H1 (cell line): ENCODE measurements around the gene FITM1. TPM values are rescaled to one million over a fixed set of nuclear protein-coding genes. Genes with fewer than 3 reads are reported as not detected.
A peak's percentile ranks its signal among the peaks of the same experiment; 100 is the strongest.

Experiments used
- CTCF ChIA-PET: fragments of 300-600 bp; sonication (Branson Sonifier 250); formaldehyde crosslinking; loops from one replicate; lab custom pipeline; 2021; ENCODE audit not compliant: partially characterized antibody; lab: Charles Lee
- POLR2A ChIA-PET: fragments of 300-600 bp; sonication (Branson Sonifier 250); formaldehyde crosslinking; loops from one replicate; lab custom pipeline; 2021; ENCODE audit warnings: inconsistent platforms; ENCODE audit not compliant: partially characterized antibody; lab: Charles Lee
- DNase-seq, 2 experiments: peaks; one replicate each; pipeline versions ENCODE4 v3.0.0 to v3.0.0-alpha.2; 2010 to 2022; ENCODE audit warnings: low spot score in 2 of 2, low read depth in 1 of 2, mixed read lengths in 1 of 2
- FAIRE-seq: peaks from 2 replicates; lab custom pipeline; 2011; peaks lifted over from hg19 to GRCh38; lab: Jason Lieb, UNC
- H2AFZ ChIP-seq: 2 replicates; pipeline ENCODE4 v1.8.1; 2012; ENCODE audit warnings: low read length, inconsistent platforms
- H2AK5ac ChIP-seq: 2 replicates; pipeline ENCODE4 v1.6.1; 2013; ENCODE audit warnings: low read depth, low read length
- H2BK120ac ChIP-seq: replicated peaks from 2 replicates; pipeline ENCODE3; 2013; ENCODE audit warnings: low read depth, low read length, inconsistent platforms
- H2BK12ac ChIP-seq: 2 replicates; pipeline ENCODE4 v1.6.1; 2013; ENCODE audit warnings: low read depth, low read length
- H2BK15ac ChIP-seq: 2 replicates; pipeline ENCODE4 v1.6.1; 2013; ENCODE audit warnings: low read length
- H2BK20ac ChIP-seq: 2 replicates; pipeline ENCODE4 v1.6.1; 2013; ENCODE audit warnings: low read length
- H2BK5ac ChIP-seq: 2 replicates; pipeline ENCODE4 v1.6.1; 2013; ENCODE audit warnings: low read depth, low read length
- H3K14ac ChIP-seq: 2 replicates; pipeline ENCODE4 v1.6.1; 2013; ENCODE audit warnings: inconsistent platforms; ENCODE audit not compliant: insufficient read length
- H3K18ac ChIP-seq: 2 replicates; pipeline ENCODE4 v1.6.1; 2013; ENCODE audit warnings: low read length; ENCODE audit errors: extremely low read depth
- H3K23ac ChIP-seq: 2 replicates; pipeline ENCODE4 v1.6.1; 2013; ENCODE audit warnings: inconsistent platforms; ENCODE audit not compliant: insufficient read length
- H3K23me2 ChIP-seq: 2 replicates; pipeline ENCODE4 v1.6.1; 2013; ENCODE audit warnings: low read depth, low read length
- H3K27ac ChIP-seq: 2 replicates; pipeline ENCODE4 v1.6.1; 2011; ENCODE audit warnings: low read depth, low read length, inconsistent platforms
- H3K27me3 ChIP-seq, 4 experiments: replicated peaks in 1 of 4; 1 replicate in 1 of 4; 2 replicates in 3 of 4; pipeline versions ENCODE4 v1.6.1 to v1.8.1; 2011 to 2013; ENCODE audit warnings: low read length in 3 of 4, mild to moderate bottlenecking in 3 of 4, inconsistent platforms in 2 of 4, mixed read lengths in 2 of 4, moderate library complexity in 1 of 4; ENCODE audit not compliant: control insufficient read depth in 3 of 4, insufficient read depth in 3 of 4; ENCODE audit errors: extremely low read depth in 1 of 4
- H3K36me3 ChIP-seq, 4 experiments: 2 replicates each; pipeline versions ENCODE4 v1.6.1 to v1.8.1; 2011 to 2013; ENCODE audit warnings: mild to moderate bottlenecking in 4 of 4, low read length in 3 of 4, moderate library complexity in 2 of 4, control low read depth in 1 of 4, inconsistent platforms in 1 of 4; ENCODE audit not compliant: insufficient read depth in 4 of 4, control insufficient read depth in 2 of 4
- H3K4ac ChIP-seq: replicated peaks from 2 replicates; pipeline ENCODE3; 2013; ENCODE audit warnings: low read length, low read depth, mixed read lengths, inconsistent platforms; ENCODE audit not compliant: insufficient read length
- H3K4me1 ChIP-seq, 4 experiments: replicated peaks in 1 of 4; 1 replicate in 1 of 4; 2 replicates in 3 of 4; pipeline versions ENCODE4 v1.6.1 to v1.8.1; 2011 to 2013; ENCODE audit warnings: low read length in 3 of 4, inconsistent platforms in 2 of 4, mixed read lengths in 1 of 4; ENCODE audit not compliant: insufficient read depth in 4 of 4, control insufficient read depth in 3 of 4
- H3K4me2 ChIP-seq, 2 experiments: 2 replicates each; pipeline versions ENCODE4 v1.6.1 to v1.8.1; 2011 to 2013; ENCODE audit warnings: low read depth in 2 of 2, low read length in 2 of 2, control low read depth in 1 of 2, inconsistent platforms in 1 of 2, mild to moderate bottlenecking in 1 of 2; ENCODE audit not compliant: insufficient read depth in 1 of 2
- H3K4me3 ChIP-seq, 4 experiments: fragments of 200-600, 300-600 bp in 1 of 4; sonication (generic), shearing (Covaris generic), sonication (Bioruptor Twin) in 1 of 4; 2 replicates each; pipeline versions ENCODE4 v1.5.1 to v1.8.1; 2011 to 2016; ENCODE audit warnings: low read length in 4 of 4, low read depth in 3 of 4, control low read depth in 2 of 4, inconsistent platforms in 2 of 4, mild to moderate bottlenecking in 2 of 4, mixed read lengths in 1 of 4, moderate library complexity in 1 of 4; ENCODE audit not compliant: insufficient read depth in 2 of 4; ENCODE audit errors: extremely low read depth in 1 of 4
- H3K56ac ChIP-seq: replicated peaks from 2 replicates; pipeline ENCODE3; 2013; ENCODE audit warnings: low read depth, mild to moderate bottlenecking, mixed read lengths, low read length, inconsistent platforms; ENCODE audit not compliant: insufficient read length
- H3K79me1 ChIP-seq: 2 replicates; pipeline ENCODE4 v1.6.1; 2013; ENCODE audit warnings: low read depth, low read length, control low read depth
- H3K79me2 ChIP-seq, 2 experiments: 2 replicates each; pipeline versions ENCODE4 v1.6.1 to v1.8.1; 2012 to 2013; ENCODE audit warnings: low read length in 2 of 2, mild to moderate bottlenecking in 2 of 2, inconsistent platforms in 1 of 2; ENCODE audit not compliant: insufficient read depth in 2 of 2, control insufficient read depth in 1 of 2
- H3K9ac ChIP-seq, 4 experiments: replicated peaks in 1 of 4; 1 replicate in 1 of 4; 2 replicates in 3 of 4; pipeline versions ENCODE4 v1.6.1 to v1.8.1; 2011 to 2013; ENCODE audit warnings: low read depth in 3 of 4, low read length in 3 of 4, control low read depth in 2 of 4, mild to moderate bottlenecking in 2 of 4, moderate library complexity in 2 of 4, inconsistent platforms in 1 of 4; ENCODE audit errors: extremely low read depth in 1 of 4
- H3K9me3 ChIP-seq, 2 experiments: 2 replicates each; pipeline versions ENCODE4 v1.6.1 to v1.8.1; 2012 to 2013; ENCODE audit warnings: mild to moderate bottlenecking in 2 of 2, moderate library complexity in 2 of 2, control low read depth in 1 of 2, inconsistent platforms in 1 of 2, low read depth in 1 of 2, low read length in 1 of 2, mixed read lengths in 1 of 2; ENCODE audit not compliant: insufficient read depth in 2 of 2
- H4K20me1 ChIP-seq, 2 experiments: replicated peaks in 1 of 2; 2 replicates each; pipeline versions ENCODE3 to v1.8.1; 2011 to 2013; ENCODE audit warnings: inconsistent platforms in 2 of 2, low read length in 2 of 2, mild to moderate bottlenecking in 1 of 2; ENCODE audit not compliant: insufficient read depth in 2 of 2, control insufficient read depth in 1 of 2
- H4K5ac ChIP-seq: 2 replicates; pipeline ENCODE4 v1.6.1; 2013; ENCODE audit warnings: low read length, low read depth, mixed read lengths, inconsistent platforms; ENCODE audit not compliant: insufficient read length
- H4K8ac ChIP-seq: 2 replicates; pipeline ENCODE4 v1.8.0; 2013; ENCODE audit warnings: mild to moderate bottlenecking, moderate library complexity, low read length, inconsistent platforms; ENCODE audit not compliant: insufficient read depth; ENCODE audit errors: extremely low read depth
- H4K91ac ChIP-seq: replicated peaks from 2 replicates; pipeline ENCODE3; 2013; ENCODE audit warnings: low read length, mixed read lengths, inconsistent platforms; ENCODE audit not compliant: insufficient read length
- BRCA1 ChIP-seq: IDR thresholded peaks from 2 replicates; pipeline ENCODE4 v1.6.1; 2012; ENCODE audit warnings: low read depth, low read length, improper control_type of control experiment
- EGR1 ChIP-seq: IDR thresholded peaks from 2 replicates; pipeline ENCODE4 v1.6.1; 2011; ENCODE audit warnings: low read depth, low read length, borderline replicate concordance
- HDAC6 ChIP-seq: IDR thresholded peaks from one replicate; pipeline ENCODE4 v1.7.1; 2012; ENCODE audit warnings: low read depth, mild to moderate bottlenecking, inconsistent platforms, low read length, moderate library complexity
- NANOG ChIP-seq: IDR thresholded peaks from 2 replicates; pipeline ENCODE4 v1.6.1; 2011; ENCODE audit warnings: low read length, low read depth, mild to moderate bottlenecking, inconsistent platforms; ENCODE audit not compliant: insufficient read depth, poor library complexity, severe bottlenecking
- POU5F1 ChIP-seq: IDR thresholded peaks from 2 replicates; pipeline ENCODE4 v1.6.1; 2011; ENCODE audit warnings: low read depth, mild to moderate bottlenecking, low read length, moderate library complexity
- TCF12 ChIP-seq: IDR thresholded peaks from 2 replicates; pipeline ENCODE4 v1.6.1; 2011; ENCODE audit warnings: low read depth, mild to moderate bottlenecking, low read length
- WGBS, 2 experiments: shearing (Covaris generic) in 1 of 2; methylation state at CpG; one replicate each; pipeline versions ENCODE4 v1.1.6 to v1.1.7; 2013 to 2015; ENCODE audit warnings: low lambda C conversion rate in 2 of 2, mixed read lengths in 2 of 2, inconsistent platforms in 1 of 2, low coverage in 1 of 2, missing lambda C conversion rate in 1 of 2; ENCODE audit not compliant: insufficient replicate concordance in 2 of 2, insufficient coverage in 1 of 2, insufficient read length in 1 of 2; ENCODE audit errors: extremely low coverage in 1 of 2, missing lambda C conversion rate in 1 of 2; 5-methylcytosine and 5-hydroxymethylcytosine counted together
- polyA plus RNA-seq, 7 experiments: library from polyadenylated mRNA; depleted of rRNA in 3 of 7; stranded (reverse) in 5 of 7; unstranded in 2 of 7; fragments of >200 nt in 5 of 7; fragments of 200-250 nt in 2 of 7; gene quantifications; 1 replicate in 5 of 7; 2 replicates in 1 of 7; 4 replicates in 1 of 7; pipeline versions ENCODE4 v1.2.1 to v1.2.3, GENCODE V29; 2011 to 2013; ENCODE audit warnings: missing spikeins in 2 of 7, mixed read lengths in 2 of 7
- total RNA-seq: library from RNA; stranded (reverse); fragmentation: NEBNext Ultra II Directional; extraction: Animal tissue kit (Norgen Biotek cat#: 25700); gene quantifications from 2 replicates; pipeline ENCODE4 v1.2.1, GENCODE V29; 2021

The FITM1 gene
- total and polyA plus RNA-seq, 2 of the 8 experiments (the other 6 are each of a cell fraction or from before 2014, with no cell fraction given) = 0.53 to 0.76 TPM

DNA sequence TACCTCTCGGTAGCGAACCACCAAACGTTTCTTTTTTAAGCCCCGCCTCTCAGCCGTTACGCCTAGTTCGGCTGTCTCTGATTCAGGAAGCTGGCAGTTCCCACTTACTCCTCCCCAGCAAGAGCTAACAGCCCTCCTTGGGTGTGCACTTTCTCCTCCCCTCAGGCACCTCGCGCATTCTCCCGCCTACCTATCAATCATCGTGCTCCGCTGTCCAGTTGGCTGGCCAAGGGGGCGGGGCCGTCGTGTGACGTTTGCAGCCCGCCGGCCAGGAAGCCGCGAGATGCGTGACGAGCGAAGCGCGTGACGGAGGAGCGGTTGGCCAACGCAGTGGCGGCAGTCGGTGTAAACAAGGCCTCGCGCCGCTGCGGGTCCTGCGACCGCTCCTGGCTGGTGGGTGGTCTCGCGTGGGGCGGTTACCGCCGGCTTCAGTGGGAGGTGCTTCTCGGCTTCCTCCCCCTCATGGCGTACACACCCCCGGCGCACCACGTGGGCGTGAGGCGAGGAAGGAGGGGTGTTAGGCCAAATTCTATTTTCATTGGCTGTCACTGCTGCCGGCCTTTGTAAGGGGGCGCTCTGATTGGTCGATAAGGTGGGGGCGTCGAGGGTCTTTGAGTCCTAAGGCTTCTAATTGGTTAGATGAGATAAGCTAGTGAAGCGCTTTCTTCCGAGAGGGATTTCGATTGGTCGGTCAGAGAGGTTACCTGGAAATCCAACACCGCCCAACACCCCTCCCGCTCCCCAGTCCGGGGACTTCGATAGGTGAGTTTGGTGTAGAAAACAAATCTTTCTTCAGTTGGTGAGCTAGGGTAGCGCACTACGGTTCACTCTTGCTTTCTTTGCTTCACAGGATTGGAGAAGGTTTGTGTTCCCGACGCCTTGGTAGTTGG lies 15.7 kb upstream of the FITM1 start, which contains the start of the genes DCAF11 and NRL:
DCAF11 (plus strand) TSS at position 246 of the 890 bp plus-strand sequence. CDS start 818 bp downstream, outside the sequence.
NRL (minus strand) TSS at position 418 of the 890 bp plus-strand sequence. CDS start 32,101 bp downstream, outside the sequence.
- H2BK120ac ChIP-seq = no peak within 1 kb of the TSS
- H3K4ac ChIP-seq = peak within 1 kb of the TSS; percentile 65
- WGBS, 2 experiments = 1% methylated on average over 42 of the region's 65 CpGs; no CpG with 5 or more reads in 1 of the 2 experiments
- no peak within 1 kb of the TSS for H3K23ac ChIP-seq
- peak within 1 kb of the TSS; percentile 97 for H4K91ac ChIP-seq
- H2BK15ac ChIP-seq = peak within 1 kb of the TSS; percentile 99; the same call in 1 of the 2 replicates
- H3K36me3 ChIP-seq = peaks cover 9 to 24% (median 21%) of the 10 kb centered on the region in 4 experiments
- peak within 1 kb of the TSS; percentile 100 for H2BK5ac ChIP-seq
- peak within 1 kb of the TSS; percentile 87 to 91 for H3K4me2 ChIP-seq
- no peak within 1 kb of the TSS; the same call in 1 of the 2 replicates for H2AK5ac ChIP-seq
- peak within 1 kb of the TSS; percentile 91 for H2BK12ac ChIP-seq
- H3K27ac ChIP-seq = peak within 1 kb of the TSS; percentile 97
- H3K79me2 ChIP-seq = peaks cover 0 to 10% of the 10 kb centered on the region in 2 experiments; a peak in 2 of 4 replicates
- H3K14ac ChIP-seq = peak within 1 kb of the TSS; percentile 8
- H3K27me3 ChIP-seq = no peaks in the 10 kb centered on the region
- H3K4me3 ChIP-seq = peak within 1 kb of the TSS; percentile 68 to 89 (median 76)
- POLR2A ChIA-PET = interaction anchor here (0.6 to 7.1 kb wide), 27 partner anchors 11 to 534 kb away, joined by 3 to 125 read pairs (median 5); partner anchors contain the start of genes CARMIL3, DHRS4L2, EMC9 and FITM1
- H4K20me1 ChIP-seq = peaks cover 0 to 3% of the 10 kb centered on the region in 2 experiments
- H3K4me1 ChIP-seq = peaks cover 0 to 4% (median 2%) of the 10 kb centered on the region in 4 experiments; a peak in 5 of 7 replicates
- peak within 1 kb of the TSS; percentile 88 for H4K5ac ChIP-seq
- H3K23me2 ChIP-seq = peaks cover 7% of the 10 kb centered on the region
- H3K9ac ChIP-seq = peak within 1 kb of the TSS; percentile 76 to 97 (median 92)
- peak within 1 kb of the TSS; percentile 96 for H4K8ac ChIP-seq
- FAIRE-seq (peak; percentile 75), DNase-seq (peak; percentile 96 to 99)
- peaks cover 5% of the 10 kb centered on the region; the same call in 1 of the 2 replicates for H3K79me1 ChIP-seq
- H2BK20ac ChIP-seq = no peak within 1 kb of the TSS; the same call in 1 of the 2 replicates
- H3K9me3 ChIP-seq = no peaks in the 10 kb centered on the region
- H2AFZ ChIP-seq = peak within 1 kb of the TSS; percentile 89
- peak within 1 kb of the TSS; percentile 70 for H3K56ac ChIP-seq
- CTCF ChIA-PET = interaction anchor here (0.7 to 2.7 kb wide), 18 partner anchors 15 to 484 kb away, joined by 3 to 20 read pairs (median 4); partner anchors contain the start of genes EMC9, IRF9, PCK2 and PSME2
- H3K18ac ChIP-seq = peak within 1 kb of the TSS; percentile 99
- TF ChIP-seq TCF12 (no peak), NANOG (no peak), BRCA1 (peak; percentile 75), HDAC6 (no peak), EGR1 (peak; percentile 60; the same call in 1 of the 2 replicates), POU5F1 (no peak)
